ENCODE data around the gene ARHGAP9. TPM values are rescaled to one million over a fixed set of nuclear protein-coding genes. Genes with fewer than 3 reads are reported as not detected.

ARHGAP9 gene
- total RNA-seq, 1 donor, result 125 TPM

- DNase-seq (ENCODE audit: low read depth in 2 of 3, low spot score in 2 of 3), result no peak
These were observed 4.2 kb downstream of the ARHGAP9 start for GRCh38 chr12:57475271-57476161.

- DNase-seq (ENCODE audit: low read depth in 2 of 3, low spot score in 2 of 3), result no peak
These were observed 4.8 kb downstream of the ARHGAP9 start for GRCh38 chr12:57474862-57475261.

GRCh38 chr12:57474430-57474829 is 5.2 kb downstream of the ARHGAP9 start:
- DNase-seq (ENCODE audit: low read depth in 2 of 3, low spot score in 2 of 3), result no peak

- no peak for DNase-seq (ENCODE audit: low read depth in 2 of 3, low spot score in 2 of 3)
These were observed 5.8 kb downstream of the ARHGAP9 start for GRCh38 chr12:57473886-57474285.

- no peak for DNase-seq (ENCODE audit: low read depth in 2 of 3, low spot score in 2 of 3)
These were observed 6.3 kb downstream of the ARHGAP9 start for GRCh38 chr12:57473392-57473791.

- no peak for DNase-seq (ENCODE audit: low read depth in 2 of 3, low spot score in 2 of 3)
These were observed 7.3 kb downstream of the ARHGAP9 start for GRCh38 chr12:57472391-57472790.

GRCh38 chr12:57471661-57472060 is 8.0 kb downstream of the ARHGAP9 start:
- DNase-seq (ENCODE audit: low read depth in 2 of 3, low spot score in 2 of 3), result no peak

- DNase-seq (ENCODE audit: low read depth in 2 of 3, low spot score in 2 of 3), result no peak
These were observed 8.6 kb downstream of the ARHGAP9 start for GRCh38 chr12:57470970-57471656.

- no peak for DNase-seq (ENCODE audit: low read depth in 2 of 3, low spot score in 2 of 3)
These were observed 9.2 kb downstream of the ARHGAP9 start for GRCh38 chr12:57470286-57470969.

GRCh38 chr12:57469296-57470164 is 10.1 kb downstream of the ARHGAP9 start:
- no peak for DNase-seq (ENCODE audit: low read depth in 2 of 3, low spot score in 2 of 3)

- no peak for DNase-seq (ENCODE audit: low read depth in 2 of 3, low spot score in 2 of 3)
These were observed 11.8 kb downstream of the ARHGAP9 start for GRCh38 chr12:57467915-57468314.

GRCh38 chr12:57467212-57467874 is 12.3 kb downstream of the ARHGAP9 start:
- DNase-seq (ENCODE audit: low read depth in 2 of 3, low spot score in 2 of 3), result no peak

GRCh38 chr12:57465747-57466505 is 13.7 kb downstream of the ARHGAP9 start:
- no peak for DNase-seq (ENCODE audit: low read depth in 2 of 3, low spot score in 2 of 3)

- DNase-seq (ENCODE audit: low read depth in 2 of 3, low spot score in 2 of 3), result no peak
These were observed 14.5 kb downstream of the ARHGAP9 start for GRCh38 chr12:57465030-57465746.

GRCh38 chr12:57464569-57464968 is 15.1 kb downstream of the ARHGAP9 start:
- DNase-seq (ENCODE audit: low read depth in 2 of 3, low spot score in 2 of 3), result no peak

GRCh38 chr12:57462912-57463253 is 16.8 kb downstream of the ARHGAP9 start:
- DNase-seq (ENCODE audit: low read depth in 2 of 3, low spot score in 2 of 3), result no peak

GRCh38 chr12:57462251-57462911 is 17.3 kb downstream of the ARHGAP9 start:
- DNase-seq (ENCODE audit: low read depth in 2 of 3, low spot score in 2 of 3), result peak; percentile 71 to 94 (median 86)

GRCh38 chr12:57461917-57462250 is 17.8 kb downstream of the ARHGAP9 start:
- peak in 2 of 3 donors; percentile 31 to 43 for DNase-seq (ENCODE audit: low read depth in 2 of 3, low spot score in 2 of 3)
